Measurements from ENCODE around the gene PRKCD. TPM values are rescaled to one million over a fixed set of nuclear protein-coding genes. Genes with fewer than 3 reads are reported as not detected.
A peak's percentile ranks its signal among the peaks of the same experiment; 100 is the strongest.

PRKCD gene
- total and polyA plus RNA-seq, 7 donors: 3.5 to 169 (median 12.1) TPM

GRCh38 chr3:53122933-53123305 is 38.1 kb upstream of the PRKCD start:
- no peaks in the 10 kb centered on the region for H3K27me3 ChIP-seq
- DNase-seq: no peak
- TF ChIP-seq POLR2AphosphoS5 (IDR thresholded peaks at IDR 0.05) (no peak), EP300 (IDR thresholded peaks at IDR 0.05) (no peak)
- peaks cover 37 to 89% (median 62%) of the 10 kb centered on the region in 4 donors for H3K36me3 ChIP-seq
- H3K9me3 ChIP-seq: no peaks in the 10 kb centered on the region
- 92% methylated on average over 1 of the region's 1 CpG for WGBS, 2 donors
- H3K4me1 ChIP-seq: no peaks in the 10 kb centered on the region
- H3K4me3 ChIP-seq: no peak overlapping the region
- intact Hi-C loops (cut with DNase I): no loop called here
- no peak overlapping the region for H3K27ac ChIP-seq

- H3K4me3 ChIP-seq: no peak overlapping the region
- H3K27me3 ChIP-seq: no peaks in the 10 kb centered on the region
- intact Hi-C loops (cut with DNase I): no loop called here
- H3K9me3 ChIP-seq: no peaks in the 10 kb centered on the region
- 91 to 92% methylated on average over 8 of the region's 8 CpGs for WGBS, 2 donors
- no peaks in the 10 kb centered on the region for H3K4me1 ChIP-seq
- TF ChIP-seq EP300 (IDR thresholded peaks at IDR 0.05): no peak
- TF ChIP-seq POLR2A (IDR thresholded peaks at IDR 0.05): no peak
- no peak for TF ChIP-seq POLR2AphosphoS5 (IDR thresholded peaks at IDR 0.05)
- no peak for TF ChIP-seq CTCF (IDR thresholded peaks at IDR 0.05)
- DNase-seq: no peak
- no peak overlapping the region for H3K27ac ChIP-seq
- peaks cover 34 to 83% (median 59%) of the 10 kb centered on the region in 4 donors for H3K36me3 ChIP-seq
These were observed 37.5 kb upstream of the PRKCD start for GRCh38 chr3:53123510-53123909.

GRCh38 chr3:53123953-53124352 is 37.1 kb upstream of the PRKCD start:
- Histone ChIP-seq H3K27me3 (no peaks in the 10 kb centered on the region), H3K4me3 (no peak overlapping the region), H3K9me3 (no peaks in the 10 kb centered on the region), H3K27ac (no peak overlapping the region), H3K4me1 (peaks cover 0 to 3% (median 1%) of the 10 kb centered on the region in 4 donors), H3K36me3 (peaks cover 34 to 79% (median 55%) of the 10 kb centered on the region in 4 donors)
- DNase-seq: no peak
- intact Hi-C loops (cut with DNase I): no loop called here
- 90 to 93% methylated on average over 6 of the region's 6 CpGs for WGBS, 2 donors
- no peak for TF ChIP-seq POLR2AphosphoS5 (IDR thresholded peaks at IDR 0.05)
- no peak for TF ChIP-seq POLR2A (IDR thresholded peaks at IDR 0.05)
- TF ChIP-seq CTCF (IDR thresholded peaks at IDR 0.05): no peak
- TF ChIP-seq EP300 (IDR thresholded peaks at IDR 0.05): no peak

GRCh38 chr3:53126601-53127000 is 34.4 kb upstream of the PRKCD start:
- TF ChIP-seq CTCF (IDR thresholded peaks at IDR 0.05) (no peak), POLR2AphosphoS5 (IDR thresholded peaks at IDR 0.05) (no peak), EP300 (IDR thresholded peaks at IDR 0.05) (no peak), POLR2A (IDR thresholded peaks at IDR 0.05) (no peak)
- Histone ChIP-seq H3K36me3 (peaks cover 29 to 52% (median 33%) of the 10 kb centered on the region in 4 donors), H3K4me1 (peaks cover 0 to 22% (median 18%) of the 10 kb centered on the region in 4 donors), H3K27ac (no peak overlapping the region), H3K4me3 (no peak overlapping the region), H3K27me3 (no peaks in the 10 kb centered on the region), H3K9me3 (no peaks in the 10 kb centered on the region)
- WGBS, 2 donors: 86 to 92% methylated on average over 2 of the region's 2 CpGs
- intact Hi-C loops (cut with DNase I): no loop called here
- no peak for DNase-seq

GRCh38 chr3:53129344-53129743 is 31.7 kb upstream of the PRKCD start:
- no peaks in the 10 kb centered on the region for H3K9me3 ChIP-seq
- H3K27ac ChIP-seq: peak overlapping the region; percentile 84 to 91 (median 90)
- WGBS, 2 donors: 58 to 85% methylated on average over 3 of the region's 3 CpGs
- DNase-seq: no peak
- peaks cover 0 to 22% (median 18%) of the 10 kb centered on the region in 4 donors for H3K4me1 ChIP-seq
- intact Hi-C loops (cut with DNase I): no loop called here
- no peak for TF ChIP-seq POLR2A (IDR thresholded peaks at IDR 0.05)
- no peak for TF ChIP-seq CTCF (IDR thresholded peaks at IDR 0.05)
- no peak for TF ChIP-seq EP300 (IDR thresholded peaks at IDR 0.05)
- no peak for TF ChIP-seq POLR2AphosphoS5 (IDR thresholded peaks at IDR 0.05)
- no peaks in the 10 kb centered on the region for H3K27me3 ChIP-seq
- peak overlapping the region; percentile 69 to 82 (median 82) for H3K4me3 ChIP-seq
- H3K36me3 ChIP-seq: peaks cover 9 to 25% (median 11%) of the 10 kb centered on the region in 4 donors

Data from sigmoid colon (tissue), 7 donors.